Heart left ventricle (tissue), 16 donors: ENCODE data around the gene ASPDH. TPM values are rescaled to one million over a fixed set of nuclear protein-coding genes. Genes with fewer than 3 reads are reported as not detected.

Source experiments
- ATAC-seq, 4 donors: fragments of 200-7000 bp; cut with Tn5 transposase; one replicate each; pipeline ENCODE4 v1.9.1; 2020 to 2022; ENCODE audit warnings: moderate library complexity in 4 of 4, mild to moderate bottlenecking in 3 of 4, moderate number of reproducible peaks in 1 of 4
- DNase-seq, 5 donors: peaks; one replicate each; pipeline ENCODE4 v3.0.0-alpha.2; 2020
- H3K27ac ChIP-seq, 12 donors: fragments of 200-600 bp; sonication (generic) in 4 of 12; one replicate each; pipeline versions ENCODE4 v1.5.0 to v1.8.0; 2016 to 2022; ENCODE audit warnings: mild to moderate bottlenecking in 2 of 12
- H3K27me3 ChIP-seq, 9 donors: fragments of 200-600 bp; sonication (generic) in 2 of 9; one replicate each; pipeline versions ENCODE4 v1.5.1 to v1.8.0; 2016 to 2022; ENCODE audit warnings: mild to moderate bottlenecking in 3 of 9
- H3K36me3 ChIP-seq, 9 donors: fragments of 200-600 bp; sonication (generic) in 2 of 9; one replicate each; pipeline versions ENCODE4 v1.5.0 to v1.8.0; 2018 to 2022; ENCODE audit warnings: mild to moderate bottlenecking in 2 of 9
- H3K4me1 ChIP-seq, 12 donors: fragments of 200-600 bp; sonication (generic) in 4 of 12; one replicate each; pipeline versions ENCODE4 v1.5.0 to v1.8.0; 2016 to 2022; ENCODE audit warnings: mild to moderate bottlenecking in 3 of 12
- H3K4me3 ChIP-seq, 12 donors: fragments of 200-600 bp; sonication (generic) in 4 of 12; one replicate each; pipeline versions ENCODE4 v1.5.0 to v1.8.0; 2017 to 2022; ENCODE audit warnings: mild to moderate bottlenecking in 9 of 12, moderate library complexity in 4 of 12
- H3K9me3 ChIP-seq, 12 donors: fragments of 200-600 bp; sonication (generic) in 4 of 12; one replicate each; pipeline versions ENCODE4 v1.5.0 to v1.8.0; 2016 to 2022; ENCODE audit warnings: mild to moderate bottlenecking in 1 of 12
- POLR2A ChIP-seq, 2 donors: fragments of 450-650 bp; IDR thresholded peaks; one replicate each; pipeline ENCODE4 v1.6.1; 2017; ENCODE audit warnings: antibody characterized with exemption in 2 of 2, mild to moderate bottlenecking in 2 of 2, moderate library complexity in 2 of 2
- WGBS, 4 donors: extraction: QIAGEN DNeasy Blood & Tissue Kit in 2 of 4; methylation state at CpG; one replicate each; pipeline versions ENCODE4 v1.1.5 to v1.1.7; 2013 to 2018; 5-methylcytosine and 5-hydroxymethylcytosine counted together
- intact Hi-C, 10 donors: fragments of 100-400 bp; cut with DNase I; formaldehyde crosslinking; loops; one replicate each; pipeline versions ENCODE4 v1.11.1 to v1.14.2; 2022
- polyA plus RNA-seq, 2 donors: library from polyadenylated mRNA; stranded (reverse); fragments of 200-250 nt; gene quantifications; one replicate each; pipeline ENCODE4 v1.2.3, GENCODE V29; 2013
- total RNA-seq, 9 donors: library from RNA; depleted of rRNA in 2 of 9; stranded (reverse); fragments of >200 nt in 2 of 9; fragmentation: NEBNext Ultra II Directional in 3 of 9; extraction: Animal tissue kit (Norgen Biotek cat#: 25700) in 3 of 9; gene quantifications; one replicate each; pipeline versions ENCODE4 v1.1.0 to v1.2.4, GENCODE V29; 2016 to 2023
- TF ChIP-seq, protein P1 (sequence below), 12 donors: fragments of 200-600 bp; sonication (generic) in 4 of 12; IDR thresholded peaks; one replicate each; pipeline versions ENCODE4 v1.5.0 to v1.8.0; 2018 to 2022; ENCODE audit warnings: antibody characterized with exemption in 12 of 12, mild to moderate bottlenecking in 5 of 12
- donor health status: ischemic (EF 13 %, LVEDD 7.1; RV severe dilation, severe dysfunction).
- donor health status: healthy with polysubstance abuse.
- donor health status: DM: no; HTN: yes; CAD: no.
- donor health status: DM: no; HTN: no; CAD: no.
- donor health status: ischemic (EF 25% LVEDD 6.9; RV normal size, moderate dysfunction).
- donor health status: ischemic (EF 25% LVEDD 5.7; RV mildly dilated, moderate dysfunction).
- donor health status: healthy.
- donor health status: DM: yes; HTN: yes; CAD: no.
- donor health status: ischemic (EF 35%, LVEDD 5.7; RV mildly dilated, moderate dysfunction).
- donor health status: nonischemic (EF 11% LVEDD 7.7; RV severe dilation, severe dysfunction).
- donor health status: DM: yes; HTN: yes; CAD: no.
- donor health status: PGD.
- donor health status: ischemic (EF 29% LVEDD 5.4; RV normal size, mild dysfunction).
- donor health status: nonischemic (EF 23%, LVEDD 6.1; RV moderate dilation, normal function).

ASPDH gene
- total and polyA plus RNA-seq, 11 donors: not detected

DNA sequence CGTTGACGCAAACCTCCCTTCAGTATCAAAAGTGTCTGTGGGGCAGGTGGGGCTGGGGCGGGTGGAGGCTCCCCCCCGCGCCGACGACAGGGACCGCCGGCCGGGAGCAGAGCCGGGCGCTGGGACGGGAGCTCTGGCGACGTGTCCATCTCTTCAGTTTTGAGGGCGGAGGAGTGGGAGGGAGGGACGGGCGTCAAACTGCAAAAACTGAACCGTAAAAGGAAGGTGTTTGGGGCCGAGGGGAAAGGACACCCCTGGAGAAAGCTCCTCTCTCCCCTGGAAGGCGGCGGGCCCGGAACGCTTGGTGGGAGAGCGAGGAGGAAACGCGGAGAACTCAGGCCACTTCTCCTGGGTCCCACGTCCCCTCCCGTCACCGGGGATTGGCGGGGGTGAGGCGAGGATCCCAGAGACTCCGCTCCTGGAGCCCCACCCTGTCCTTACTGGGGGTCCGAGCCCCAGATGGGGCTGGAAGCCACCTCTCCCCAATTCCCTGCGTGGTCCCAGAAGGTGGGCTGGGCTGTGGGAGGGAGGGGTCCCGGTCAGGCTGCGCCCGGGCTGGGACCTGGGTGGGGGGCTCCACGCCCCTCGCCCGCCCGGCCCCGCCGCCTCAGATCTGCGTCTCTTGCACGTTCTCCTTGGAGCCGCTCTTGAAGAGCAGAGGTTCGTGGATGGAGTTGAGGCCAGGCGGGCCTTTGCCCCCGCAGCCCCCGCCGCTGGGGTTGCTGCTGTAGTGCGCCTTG, 3.4 kb upstream of the ASPDH start:
- H3K4me1 ChIP-seq: peaks cover 0 to under 1% (median 0%) of the 10 kb centered on the region in 12 donors
- no peak overlapping the region for H3K4me3 ChIP-seq
- ATAC-seq: no peak
- peak in 1 of 5 donors; percentile 60 for DNase-seq
- H3K36me3 ChIP-seq: no peaks in the 10 kb centered on the region
- 67 to 75% (median 71%) methylated on average over 50 to 53 of the region's 53 CpGs for WGBS, 4 donors
- intact Hi-C loops: loop anchor here in 1 of 10 donors (10.0 kb wide), 1 partner anchor 492 kb away; the partner anchor contains the start of genes VRK3 and ZNF473
- TF ChIP-seq, protein P1, sequence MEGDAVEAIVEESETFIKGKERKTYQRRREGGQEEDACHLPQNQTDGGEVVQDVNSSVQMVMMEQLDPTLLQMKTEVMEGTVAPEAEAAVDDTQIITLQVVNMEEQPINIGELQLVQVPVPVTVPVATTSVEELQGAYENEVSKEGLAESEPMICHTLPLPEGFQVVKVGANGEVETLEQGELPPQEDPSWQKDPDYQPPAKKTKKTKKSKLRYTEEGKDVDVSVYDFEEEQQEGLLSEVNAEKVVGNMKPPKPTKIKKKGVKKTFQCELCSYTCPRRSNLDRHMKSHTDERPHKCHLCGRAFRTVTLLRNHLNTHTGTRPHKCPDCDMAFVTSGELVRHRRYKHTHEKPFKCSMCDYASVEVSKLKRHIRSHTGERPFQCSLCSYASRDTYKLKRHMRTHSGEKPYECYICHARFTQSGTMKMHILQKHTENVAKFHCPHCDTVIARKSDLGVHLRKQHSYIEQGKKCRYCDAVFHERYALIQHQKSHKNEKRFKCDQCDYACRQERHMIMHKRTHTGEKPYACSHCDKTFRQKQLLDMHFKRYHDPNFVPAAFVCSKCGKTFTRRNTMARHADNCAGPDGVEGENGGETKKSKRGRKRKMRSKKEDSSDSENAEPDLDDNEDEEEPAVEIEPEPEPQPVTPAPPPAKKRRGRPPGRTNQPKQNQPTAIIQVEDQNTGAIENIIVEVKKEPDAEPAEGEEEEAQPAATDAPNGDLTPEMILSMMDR (IDR thresholded peaks at IDR 0.05): no peak
- TF ChIP-seq POLR2A (IDR thresholded peaks at IDR 0.05): no peak
- H3K27ac ChIP-seq: no peak overlapping the region
- H3K9me3 ChIP-seq: no peaks in the 10 kb centered on the region
- H3K27me3 ChIP-seq: peaks cover 0 to 8% (median 0%) of the 10 kb centered on the region in 9 donors

DNA sequence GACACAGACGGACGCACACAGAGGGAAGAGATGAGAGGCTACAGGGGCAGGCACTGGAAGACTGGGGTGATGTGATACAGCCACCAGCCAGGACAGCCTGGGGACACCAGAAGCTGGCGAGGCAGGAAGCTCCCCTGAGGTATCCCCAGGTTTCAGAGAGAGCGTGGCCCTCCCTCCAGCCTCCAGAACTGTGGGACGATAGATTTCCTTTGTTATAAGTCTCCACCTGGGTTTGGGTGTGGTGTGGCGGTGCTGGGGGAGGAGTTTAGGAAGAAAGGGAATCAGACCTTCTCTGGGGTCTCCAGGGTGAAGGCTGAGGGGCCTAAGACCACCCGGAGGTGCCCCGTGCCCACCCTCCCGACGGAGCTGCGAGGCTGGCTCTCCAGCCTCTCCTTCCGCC, 2.7 kb upstream of the ASPDH start:
- no peak overlapping the region for H3K4me3 ChIP-seq
- peak in 1 of 5 donors; percentile 51 for DNase-seq
- no peak overlapping the region for H3K27ac ChIP-seq
- no peak for ATAC-seq
- no peak for TF ChIP-seq POLR2A (IDR thresholded peaks at IDR 0.05)
- TF ChIP-seq, protein P1 (IDR thresholded peaks at IDR 0.05): no peak
- whole genome bisulfite sequencing, 4 donors: 59 to 74% (median 69%) methylated on average over 12 of the region's 12 CpGs
- H3K9me3 ChIP-seq: no peaks in the 10 kb centered on the region
- intact Hi-C loops: loop anchor here in 1 of 10 donors (10.0 kb wide), 1 partner anchor 492 kb away; the partner anchor contains the start of genes VRK3 and ZNF473
- peaks cover 0 to 3% (median 0%) of the 10 kb centered on the region in 12 donors for H3K4me1 ChIP-seq
- H3K36me3 ChIP-seq: no peaks in the 10 kb centered on the region
- H3K27me3 ChIP-seq: peaks cover 0 to 8% (median 0%) of the 10 kb centered on the region in 9 donors

DNA sequence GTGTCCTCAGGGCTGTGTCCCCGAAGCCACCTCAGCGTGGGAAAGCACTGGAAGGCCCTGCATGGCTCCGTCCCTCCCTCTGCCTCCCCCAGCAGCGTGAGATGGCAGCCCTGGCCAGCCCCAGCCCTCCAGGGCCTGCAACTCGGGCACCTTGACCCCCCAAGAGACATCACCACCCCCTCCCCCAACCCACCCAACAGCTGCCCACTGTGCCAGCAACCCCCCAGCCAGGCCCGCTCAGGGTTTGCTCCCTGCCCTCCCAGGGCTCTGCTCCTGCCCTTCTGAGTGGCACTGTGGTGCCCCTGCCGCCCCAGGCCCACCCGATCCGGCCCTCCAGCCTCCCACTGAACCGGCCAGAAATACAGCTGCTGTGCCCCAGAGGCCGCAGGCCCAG, 1.5 kb upstream of the ASPDH start:
- H3K27ac ChIP-seq: no peak overlapping the region
- H3K4me1 ChIP-seq: peaks cover 0 to 9% (median 5%) of the 10 kb centered on the region in 12 donors
- 70 to 83% (median 75%) methylated on average over 5 to 11 of the region's 11 CpGs for WGBS, 4 donors
- intact Hi-C loops: loop anchor here in 1 of 10 donors (10.0 kb wide), 1 partner anchor 490 kb away; the partner anchor contains the start of genes VRK3 and ZNF473
- no peak for TF ChIP-seq POLR2A (IDR thresholded peaks at IDR 0.05)
- TF ChIP-seq, protein P1 (IDR thresholded peaks at IDR 0.05): no peak
- ATAC-seq: no peak
- no peak overlapping the region for H3K4me3 ChIP-seq
- no peaks in the 10 kb centered on the region for H3K9me3 ChIP-seq
- peak in 1 of 5 donors; percentile 42 for DNase-seq
- no peaks in the 10 kb centered on the region for H3K36me3 ChIP-seq
- H3K27me3 ChIP-seq: peaks cover 0 to 8% (median 0%) of the 10 kb centered on the region in 9 donors
